ENCODE measurements around the gene DPYD.

DNA sequence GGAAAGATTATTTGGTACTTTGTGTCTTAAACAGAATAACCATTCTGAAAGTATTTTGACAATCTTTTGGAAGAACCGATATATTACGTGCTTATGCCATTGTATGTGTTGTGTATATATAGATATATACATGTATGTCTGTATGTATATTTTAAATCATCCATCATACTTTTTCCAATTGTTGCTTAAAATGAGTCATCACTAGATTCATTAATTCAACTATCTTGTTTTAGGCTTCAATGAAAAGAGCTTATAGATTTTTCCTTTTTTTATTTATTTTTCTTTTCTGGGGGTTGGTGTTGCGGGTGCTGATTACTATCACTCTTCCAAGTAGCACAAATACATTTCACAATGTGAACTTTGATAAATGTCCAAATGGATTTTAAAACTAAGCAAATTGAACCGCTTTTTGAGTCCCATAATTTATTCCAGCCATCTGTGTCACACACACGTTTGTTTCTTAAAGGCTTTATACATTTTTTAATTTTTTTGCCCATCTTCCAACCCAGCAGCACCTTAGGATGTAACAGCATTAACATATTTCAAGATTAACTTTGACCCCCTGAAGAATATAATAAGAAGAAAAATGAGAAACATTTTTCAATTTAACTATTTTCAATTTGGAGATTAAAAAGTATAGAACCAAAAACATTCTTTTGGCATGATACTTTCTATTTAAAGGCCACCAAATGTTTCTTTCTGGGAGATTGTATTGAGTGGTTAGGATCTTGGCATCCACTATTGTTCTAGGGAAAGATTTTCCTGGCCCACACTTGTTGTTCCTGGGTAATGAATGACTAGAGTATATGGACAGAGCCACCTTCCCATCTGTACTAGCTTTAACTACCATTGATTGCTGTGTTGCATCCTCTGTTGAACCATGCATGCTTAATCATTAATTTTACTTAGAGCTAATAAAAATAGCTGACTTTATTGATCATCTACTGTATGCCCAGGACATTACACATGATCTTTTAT lies 9.3 kb upstream of the DPYD start:
- TF ChIP-seq, protein P1, sequence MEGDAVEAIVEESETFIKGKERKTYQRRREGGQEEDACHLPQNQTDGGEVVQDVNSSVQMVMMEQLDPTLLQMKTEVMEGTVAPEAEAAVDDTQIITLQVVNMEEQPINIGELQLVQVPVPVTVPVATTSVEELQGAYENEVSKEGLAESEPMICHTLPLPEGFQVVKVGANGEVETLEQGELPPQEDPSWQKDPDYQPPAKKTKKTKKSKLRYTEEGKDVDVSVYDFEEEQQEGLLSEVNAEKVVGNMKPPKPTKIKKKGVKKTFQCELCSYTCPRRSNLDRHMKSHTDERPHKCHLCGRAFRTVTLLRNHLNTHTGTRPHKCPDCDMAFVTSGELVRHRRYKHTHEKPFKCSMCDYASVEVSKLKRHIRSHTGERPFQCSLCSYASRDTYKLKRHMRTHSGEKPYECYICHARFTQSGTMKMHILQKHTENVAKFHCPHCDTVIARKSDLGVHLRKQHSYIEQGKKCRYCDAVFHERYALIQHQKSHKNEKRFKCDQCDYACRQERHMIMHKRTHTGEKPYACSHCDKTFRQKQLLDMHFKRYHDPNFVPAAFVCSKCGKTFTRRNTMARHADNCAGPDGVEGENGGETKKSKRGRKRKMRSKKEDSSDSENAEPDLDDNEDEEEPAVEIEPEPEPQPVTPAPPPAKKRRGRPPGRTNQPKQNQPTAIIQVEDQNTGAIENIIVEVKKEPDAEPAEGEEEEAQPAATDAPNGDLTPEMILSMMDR (IDR thresholded peaks at IDR 0.05; ENCODE audit: insufficient read depth, low read length, poor library complexity, severe bottlenecking), result no peak
- no peak for TF ChIP-seq EZH2phosphoT487 (conservative IDR thresholded peaks at IDR 0.05; ENCODE audit: low read length)

Data from SU-DHL-6 (cell line).